B cell (primary cell): Measurements from ENCODE around the gene BRSK2. TPM values are rescaled to one million over a fixed set of nuclear protein-coding genes. Genes with fewer than 3 reads are reported as not detected.

Experiments used
- ATAC-seq: fragments of 200-7000 bp; cut with Tn5 transposase; one replicate; pipeline ENCODE4 v1.10.0; 2021; ENCODE audit warnings: low read depth, mild to moderate bottlenecking, moderate number of reproducible peaks, moderate library complexity
- CTCF ChIA-PET: fragments of 350-600 bp; sonication (Branson Sonifier 250); formaldehyde crosslinking; loops from one replicate; lab custom pipeline; 2021; ENCODE audit warnings: antibody characterized with exemption, inconsistent platforms; lab: Charles Lee
- POLR2A ChIA-PET: fragments of 350-600 bp; sonication (Branson Sonifier 250); formaldehyde crosslinking; loops from one replicate; lab custom pipeline; 2021; ENCODE audit warnings: antibody characterized with exemption; lab: Charles Lee
- DNase-seq: peaks from one replicate; pipeline ENCODE4 v3.0.0; 2013
- H2AFZ ChIP-seq: 2 replicates; pipeline ENCODE4 v1.6.1; 2012; ENCODE audit warnings: mild to moderate bottlenecking, low read depth, low read length; ENCODE audit not compliant: insufficient read depth, poor library complexity, severe bottlenecking
- H3K27ac ChIP-seq, 2 donors: 1 replicate in 1 of 2; 2 replicates in 1 of 2; pipeline ENCODE4 v1.5.1; 2012 to 2013; ENCODE audit warnings: low read length in 2 of 2, mild to moderate bottlenecking in 2 of 2, moderate library complexity in 1 of 2
- H3K27me3 ChIP-seq, 4 experiments: fragments of 200-600 bp in 1 of 4; sonication (generic) in 1 of 4; replicated peaks in 1 of 4; 1 replicate in 2 of 4; 2 replicates in 2 of 4; pipeline versions ENCODE4 v1.6.1 to v1.7.0; 2013 to 2016; ENCODE audit warnings: low read length in 3 of 4, mild to moderate bottlenecking in 2 of 4, mixed read lengths in 1 of 4, moderate library complexity in 1 of 4; ENCODE audit not compliant: insufficient read depth in 4 of 4, control insufficient read depth in 3 of 4; ENCODE audit errors: control extremely low read depth in 1 of 4
- H3K36me3 ChIP-seq, 2 experiments: replicated peaks in 1 of 2; 1 replicate in 1 of 2; 2 replicates in 1 of 2; pipeline versions ENCODE4 v1.6.1 to v1.7.1; 2013; ENCODE audit warnings: low read length in 1 of 2; ENCODE audit not compliant: insufficient read depth in 2 of 2, control insufficient read depth in 1 of 2; ENCODE audit errors: control extremely low read depth in 1 of 2, extremely low read depth in 1 of 2
- H3K4me1 ChIP-seq, 2 donors: fragments of 200-600 bp in 1 of 2; sonication (generic) in 1 of 2; 1 replicate in 1 of 2; 2 replicates in 1 of 2; pipeline versions ENCODE4 v1.5.1 to v1.6.1; 2013 to 2017; ENCODE audit warnings: low read length in 2 of 2; ENCODE audit not compliant: control insufficient read depth in 2 of 2, insufficient read depth in 2 of 2
- H3K4me2 ChIP-seq: replicated peaks from 2 replicates; pipeline ENCODE3; 2012; ENCODE audit warnings: mild to moderate bottlenecking, low read depth, low read length; ENCODE audit not compliant: poor library complexity, severe bottlenecking
- H3K4me3 ChIP-seq, 5 experiments: fragments of 200-600 bp in 1 of 5; sonication (generic) in 1 of 5; 1 replicate in 3 of 5; 2 replicates in 2 of 5; pipeline versions ENCODE4 v1.5.1 to v1.7.0; 2011 to 2016; ENCODE audit warnings: low read length in 4 of 5, mild to moderate bottlenecking in 4 of 5, low read depth in 2 of 5, control low read depth in 1 of 5, moderate library complexity in 1 of 5; ENCODE audit not compliant: insufficient read depth in 1 of 5; ENCODE audit errors: control extremely low read depth in 1 of 5, extremely low read depth in 1 of 5
- H3K79me2 ChIP-seq: fragments of 200-600 bp; sonication (generic); one replicate; pipeline ENCODE4 v1.6.0; 2016; ENCODE audit warnings: low read length; ENCODE audit not compliant: control insufficient read depth, insufficient read depth
- H3K9ac ChIP-seq: fragments of 200-600 bp; sonication (generic); 2 replicates; pipeline ENCODE4 v1.6.1; 2017; ENCODE audit warnings: mild to moderate bottlenecking, low read length, moderate library complexity
- H3K9me3 ChIP-seq, 3 donors: one replicate each; pipeline versions ENCODE4 v1.6.1 to v1.7.1; 2013; ENCODE audit warnings: low read length in 2 of 3; ENCODE audit not compliant: control insufficient read depth in 2 of 3, insufficient read depth in 1 of 3; ENCODE audit errors: control extremely low read depth in 1 of 3
- H4K20me1 ChIP-seq: 2 replicates; pipeline ENCODE4 v1.6.0; 2012; ENCODE audit warnings: mild to moderate bottlenecking, low read length; ENCODE audit not compliant: insufficient read depth, control insufficient read depth, poor library complexity, severe bottlenecking
- H3K27ac Mint-ChIP-seq: one replicate; pipeline ENCODE4 v1.8.0; 2021; ENCODE audit warnings: mixed read lengths
- H3K27me3 Mint-ChIP-seq: one replicate; pipeline ENCODE4 v1.8.0; 2021; ENCODE audit warnings: mixed read lengths
- H3K4me1 Mint-ChIP-seq: one replicate; pipeline ENCODE4 v1.8.0; 2021; ENCODE audit warnings: mixed read lengths
- H3K4me3 Mint-ChIP-seq: one replicate; pipeline ENCODE4 v1.8.0; 2021; ENCODE audit warnings: mixed read lengths
- H3K9me3 Mint-ChIP-seq: one replicate; pipeline ENCODE4 v1.8.0; 2022; ENCODE audit warnings: mixed read lengths; ENCODE audit not compliant: insufficient read depth
- EZH2 ChIP-seq: IDR thresholded peaks from 2 replicates; pipeline ENCODE4 v1.6.1; 2012; ENCODE audit warnings: borderline replicate concordance, low read depth, mild to moderate bottlenecking, moderate library complexity, low read length; ENCODE audit not compliant: insufficient read depth, poor library complexity, severe bottlenecking
- WGBS: methylation state at CpG from one replicate; pipeline ENCODE4 v1.1.5; 2013; ENCODE audit warnings: missing lambda C conversion rate; ENCODE audit not compliant: insufficient coverage; 5-methylcytosine and 5-hydroxymethylcytosine counted together
- intact Hi-C: fragments of 100-400 bp; cut with micrococcal nuclease; formaldehyde crosslinking; loops from one replicate; pipeline ENCODE4 v1.10.0; 2022
- polyA plus RNA-seq: library from polyadenylated mRNA; depleted of rRNA; stranded (reverse); fragments of >200 nt; gene quantifications from 2 replicates; pipeline ENCODE4 v1.2.3, GENCODE V29; 2012
- total RNA-seq, 2 donors: library from RNA; stranded (reverse); fragments of 120-200 nt in 1 of 2; gene quantifications; 1 replicate in 1 of 2; 2 replicates in 1 of 2; pipeline versions ENCODE4 v1.2.3 to v1.2.4, GENCODE V29; 2013 to 2022
- TF ChIP-seq, protein P1 (sequence below): fragments of 200-600 bp; IDR thresholded peaks from one replicate; pipeline ENCODE4 v1.8.0; 2022; ENCODE audit warnings: antibody characterized with exemption, mild to moderate bottlenecking

BRSK2 gene
- total and polyA plus RNA-seq, 2 donors (not counting 1 experiment from before 2014, with no cell fraction given): 0.51 to 0.79 TPM

DNA sequence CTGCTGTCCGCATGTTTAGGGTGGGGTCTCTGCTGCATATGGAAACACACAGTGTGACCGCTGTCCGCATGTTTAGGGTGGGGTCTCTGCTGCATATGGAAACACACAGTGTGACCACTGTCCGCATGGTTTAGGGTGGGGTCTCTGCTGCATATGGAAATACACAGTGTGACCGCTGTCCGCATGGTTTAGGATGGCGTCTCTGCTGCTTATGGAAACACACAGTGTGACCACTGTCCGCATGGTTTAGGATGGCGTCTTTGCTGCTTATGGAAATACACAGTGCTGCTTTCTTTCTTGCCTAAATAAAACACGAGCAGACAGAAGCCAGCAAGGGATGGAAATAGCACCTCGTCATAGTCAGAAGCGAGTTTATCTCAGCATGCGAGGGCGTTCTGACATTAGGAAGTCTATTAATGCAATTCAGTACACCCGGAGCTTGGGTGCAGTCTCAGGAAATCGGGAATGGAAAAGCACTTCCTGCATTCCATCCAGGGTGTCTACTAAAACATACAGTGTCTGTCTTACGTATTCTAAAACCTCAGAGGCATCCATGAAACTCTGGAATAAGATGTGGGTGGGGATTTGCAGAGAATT, 47.7 kb upstream of the BRSK2 start:
- CTCF ChIA-PET: no interaction called here

DNA sequence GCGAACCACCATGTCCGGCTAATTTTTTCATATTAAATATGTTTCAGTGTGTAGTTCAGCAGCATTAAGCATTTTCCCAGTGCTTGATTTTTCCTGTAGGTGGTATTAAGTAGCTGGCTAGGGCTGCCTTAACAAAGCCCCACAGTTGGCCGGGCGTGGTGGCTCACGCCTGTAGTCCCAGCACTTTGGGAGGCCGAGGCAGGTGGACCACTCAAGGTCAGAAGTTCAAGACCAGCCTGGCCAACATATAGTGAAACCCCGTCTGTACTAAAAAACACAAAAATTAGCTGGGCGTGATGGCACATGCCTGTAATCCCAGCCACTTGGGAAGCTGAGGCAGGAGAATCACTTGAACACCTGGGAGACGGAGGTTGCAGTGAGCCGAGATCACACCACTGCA, 46.8 kb upstream of the BRSK2 start:
- Histone ChIP-seq H3K9me3 (peaks cover 0 to 20% (median 3%) of the 10 kb centered on the region in 3 donors), H3K9ac (no peak overlapping the region), H4K20me1 (no peaks in the 10 kb centered on the region), H3K27me3 (no peaks in the 10 kb centered on the region), H3K79me2 (no peaks in the 10 kb centered on the region), H3K4me2 (no peak overlapping the region), H2AFZ (no peak overlapping the region), H3K4me3 (no peak overlapping the region), H3K27ac (no peak overlapping the region), H3K4me1 (no peaks in the 10 kb centered on the region), H3K36me3 (no peaks in the 10 kb centered on the region)
- Mint-ChIP-seq H3K27ac (no peak overlapping the region), H3K4me3 (no peak overlapping the region), H3K4me1 (peaks cover 4% of the 10 kb centered on the region), H3K27me3 (no peaks in the 10 kb centered on the region), H3K9me3 (peaks cover 5% of the 10 kb centered on the region)
- ChIA-PET CTCF (no interaction called here), POLR2A (no interaction called here)
- ATAC-seq (no peak), DNase-seq (no peak)
- no peak for TF ChIP-seq EZH2
- TF ChIP-seq, protein P1, sequence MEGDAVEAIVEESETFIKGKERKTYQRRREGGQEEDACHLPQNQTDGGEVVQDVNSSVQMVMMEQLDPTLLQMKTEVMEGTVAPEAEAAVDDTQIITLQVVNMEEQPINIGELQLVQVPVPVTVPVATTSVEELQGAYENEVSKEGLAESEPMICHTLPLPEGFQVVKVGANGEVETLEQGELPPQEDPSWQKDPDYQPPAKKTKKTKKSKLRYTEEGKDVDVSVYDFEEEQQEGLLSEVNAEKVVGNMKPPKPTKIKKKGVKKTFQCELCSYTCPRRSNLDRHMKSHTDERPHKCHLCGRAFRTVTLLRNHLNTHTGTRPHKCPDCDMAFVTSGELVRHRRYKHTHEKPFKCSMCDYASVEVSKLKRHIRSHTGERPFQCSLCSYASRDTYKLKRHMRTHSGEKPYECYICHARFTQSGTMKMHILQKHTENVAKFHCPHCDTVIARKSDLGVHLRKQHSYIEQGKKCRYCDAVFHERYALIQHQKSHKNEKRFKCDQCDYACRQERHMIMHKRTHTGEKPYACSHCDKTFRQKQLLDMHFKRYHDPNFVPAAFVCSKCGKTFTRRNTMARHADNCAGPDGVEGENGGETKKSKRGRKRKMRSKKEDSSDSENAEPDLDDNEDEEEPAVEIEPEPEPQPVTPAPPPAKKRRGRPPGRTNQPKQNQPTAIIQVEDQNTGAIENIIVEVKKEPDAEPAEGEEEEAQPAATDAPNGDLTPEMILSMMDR: no peak
- 94% methylated on average over 10 of the region's 10 CpGs for WGBS
- intact Hi-C loops: no loop called here

More for the DNA sequence above, 47.7 kb upstream of the BRSK2 start:
- 59% methylated on average over 11 of the region's 17 CpGs for WGBS
- Histone ChIP-seq H3K79me2 (no peaks in the 10 kb centered on the region), H3K9ac (no peak overlapping the region), H3K27ac (no peak overlapping the region), H3K4me2 (no peak overlapping the region), H3K9me3 (peaks cover 0 to 30% (median 7%) of the 10 kb centered on the region in 3 donors), H4K20me1 (no peaks in the 10 kb centered on the region), H3K27me3 (no peaks in the 10 kb centered on the region), H3K4me3 (no peak overlapping the region), H2AFZ (peak overlapping the region; percentile 44), H3K36me3 (no peaks in the 10 kb centered on the region), H3K4me1 (no peaks in the 10 kb centered on the region)
- no peak for ATAC-seq
- intact Hi-C loops: no loop called here
- H3K27ac Mint-ChIP-seq: no peak overlapping the region
- peaks cover 8% of the 10 kb centered on the region for H3K9me3 Mint-ChIP-seq
- no peaks in the 10 kb centered on the region for H3K27me3 Mint-ChIP-seq
- TF ChIP-seq EZH2: no peak
- TF ChIP-seq, protein P1: no peak
- peaks cover 7% of the 10 kb centered on the region for H3K4me1 Mint-ChIP-seq
- no peak for DNase-seq
- POLR2A ChIA-PET: no interaction called here
- H3K4me3 Mint-ChIP-seq: no peak overlapping the region
